ENCODE data around the gene BAG1. TPM values are rescaled to one million over a fixed set of nuclear protein-coding genes. Genes with fewer than 3 reads are reported as not detected.

Gene BAG1
- polyA plus RNA-seq, 4 donors, result 66.7 to 194 (median 132) TPM

DNA sequence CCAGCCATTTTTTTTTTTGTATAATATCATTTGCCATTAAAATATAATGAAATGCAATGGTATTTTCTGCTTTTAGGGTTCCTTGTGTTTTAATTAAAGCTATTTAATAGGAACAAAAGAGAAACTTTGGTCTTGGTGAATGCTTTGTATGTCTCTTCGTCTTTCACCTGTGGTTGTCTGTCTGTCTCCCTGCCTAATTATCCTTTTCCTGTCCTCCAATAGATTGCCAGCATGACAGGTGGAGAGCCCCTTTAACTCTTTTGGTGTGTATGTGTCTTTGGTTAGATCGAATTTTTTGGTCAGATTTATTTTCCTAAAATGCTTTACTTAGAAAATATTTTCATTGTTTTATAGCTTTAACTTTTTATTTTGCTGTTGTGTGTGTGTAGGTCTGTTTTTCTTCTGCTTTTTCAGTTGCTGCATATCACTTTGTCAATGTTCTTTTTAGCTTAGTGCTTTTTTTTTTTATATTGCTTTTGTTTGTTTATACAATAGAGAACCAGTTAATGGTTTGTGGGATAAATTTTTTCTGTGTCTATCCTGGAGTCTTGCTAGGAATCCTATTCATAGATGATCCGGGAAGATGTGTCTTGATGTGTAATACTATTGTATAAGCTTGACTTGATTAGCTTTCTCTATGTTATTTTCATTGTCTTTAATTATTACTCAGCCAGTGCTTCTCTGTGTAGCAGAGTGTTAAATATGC lies 8.9 kb upstream of the BAG1 start:
- no peak for FAIRE-seq
- WGBS, 3 donors, result 72 to 79% (median 75%) methylated on average over 3 of the region's 3 CpGs

GRCh38 chr9:33272061-33272460 lies 7.6 kb upstream of the BAG1 start:
- no peak overlapping the region for H3K4me3 ChIP-seq (ENCODE audit: low read depth in 1 of 3, low read length in 3 of 3)
- H3K9me3 ChIP-seq (ENCODE audit: control insufficient read depth in 2 of 2, insufficient read depth in 1 of 2, low read depth in 1 of 2, low read length in 1 of 2), result no peaks in the 10 kb centered on the region
- 6 to 76% (median 56%) methylated on average over 1 of the region's 1 CpG for WGBS, 3 donors
- peak; percentile 68 to 94 for DNase-seq
- H3K36me3 ChIP-seq (ENCODE audit: control insufficient read depth in 3 of 3, insufficient read depth in 2 of 3, low read depth in 1 of 3, low read length in 3 of 3), result peaks cover 9 to 37% (median 19%) of the 10 kb centered on the region in 3 donors
- FAIRE-seq, result no peak
- peak overlapping the region; percentile 34 to 64 (median 53) for H3K27ac ChIP-seq (ENCODE audit: low read depth in 1 of 3, low read length in 2 of 3)
- no peaks in the 10 kb centered on the region for H3K27me3 ChIP-seq (ENCODE audit: control insufficient read depth in 3 of 3, insufficient read depth in 3 of 3, low read length in 3 of 3)
- peaks cover 0 to 6% (median 0%) of the 10 kb centered on the region in 3 donors for H3K4me1 ChIP-seq (ENCODE audit: control insufficient read depth in 3 of 3, insufficient read depth in 2 of 3, low read depth in 1 of 3, low read length in 2 of 3)

More for the DNA sequence above, 8.9 kb upstream of the BAG1 start:
- H3K27me3 ChIP-seq (ENCODE audit: control insufficient read depth in 3 of 3, insufficient read depth in 3 of 3, low read length in 3 of 3), result no peaks in the 10 kb centered on the region
- H3K36me3 ChIP-seq (ENCODE audit: control insufficient read depth in 3 of 3, insufficient read depth in 2 of 3, low read depth in 1 of 3, low read length in 3 of 3), result peaks cover 14 to 39% (median 30%) of the 10 kb centered on the region in 3 donors
- peaks cover 0 to 6% (median 0%) of the 10 kb centered on the region in 3 donors for H3K4me1 ChIP-seq (ENCODE audit: control insufficient read depth in 3 of 3, insufficient read depth in 2 of 3, low read depth in 1 of 3, low read length in 2 of 3)
- no peak for DNase-seq
- no peak overlapping the region for H3K27ac ChIP-seq (ENCODE audit: low read depth in 1 of 3, low read length in 2 of 3)
- no peak overlapping the region for H3K4me3 ChIP-seq (ENCODE audit: low read depth in 1 of 3, low read length in 3 of 3)
- H3K9me3 ChIP-seq (ENCODE audit: control insufficient read depth in 2 of 2, insufficient read depth in 1 of 2, low read depth in 1 of 2, low read length in 1 of 2), result no peaks in the 10 kb centered on the region

DNA sequence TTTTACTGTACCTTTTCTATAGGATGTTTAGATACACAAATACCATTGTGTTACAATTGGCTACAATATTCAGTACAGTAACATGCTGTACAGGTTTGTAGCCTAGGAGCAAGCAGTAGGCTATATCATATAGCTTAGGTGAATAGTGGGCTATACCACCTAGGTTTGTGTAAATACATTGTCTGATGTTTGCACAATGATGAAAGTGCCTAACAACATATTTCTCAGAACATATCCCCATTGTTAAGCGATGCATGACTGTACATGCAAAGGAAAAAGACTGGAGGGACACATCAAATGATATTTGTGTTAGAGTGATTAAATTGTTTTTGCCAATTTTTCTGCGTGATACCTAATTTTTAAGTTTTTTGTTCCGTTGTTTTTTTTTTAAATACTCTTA lies 5.6 kb upstream of the BAG1 start:
- 94 to 98% (median 96%) methylated on average over 3 of the region's 3 CpGs for WGBS, 3 donors
- H3K27me3 ChIP-seq (ENCODE audit: control insufficient read depth in 3 of 3, insufficient read depth in 3 of 3, low read length in 3 of 3), result no peaks in the 10 kb centered on the region
- H3K4me3 ChIP-seq (ENCODE audit: low read depth in 1 of 3, low read length in 3 of 3), result no peak overlapping the region
- DNase-seq (no peak), FAIRE-seq (no peak)
- no peaks in the 10 kb centered on the region for H3K9me3 ChIP-seq (ENCODE audit: control insufficient read depth in 2 of 2, insufficient read depth in 1 of 2, low read depth in 1 of 2, low read length in 1 of 2)
- H3K4me1 ChIP-seq (ENCODE audit: control insufficient read depth in 3 of 3, insufficient read depth in 2 of 3, low read depth in 1 of 3, low read length in 2 of 3), result peaks cover 0 to 16% (median 3%) of the 10 kb centered on the region in 3 donors
- peaks cover 7 to 32% (median 12%) of the 10 kb centered on the region in 3 donors for H3K36me3 ChIP-seq (ENCODE audit: control insufficient read depth in 3 of 3, insufficient read depth in 2 of 3, low read depth in 1 of 3, low read length in 3 of 3)
- H3K27ac ChIP-seq (ENCODE audit: low read depth in 1 of 3, low read length in 2 of 3), result no peak overlapping the region

DNA sequence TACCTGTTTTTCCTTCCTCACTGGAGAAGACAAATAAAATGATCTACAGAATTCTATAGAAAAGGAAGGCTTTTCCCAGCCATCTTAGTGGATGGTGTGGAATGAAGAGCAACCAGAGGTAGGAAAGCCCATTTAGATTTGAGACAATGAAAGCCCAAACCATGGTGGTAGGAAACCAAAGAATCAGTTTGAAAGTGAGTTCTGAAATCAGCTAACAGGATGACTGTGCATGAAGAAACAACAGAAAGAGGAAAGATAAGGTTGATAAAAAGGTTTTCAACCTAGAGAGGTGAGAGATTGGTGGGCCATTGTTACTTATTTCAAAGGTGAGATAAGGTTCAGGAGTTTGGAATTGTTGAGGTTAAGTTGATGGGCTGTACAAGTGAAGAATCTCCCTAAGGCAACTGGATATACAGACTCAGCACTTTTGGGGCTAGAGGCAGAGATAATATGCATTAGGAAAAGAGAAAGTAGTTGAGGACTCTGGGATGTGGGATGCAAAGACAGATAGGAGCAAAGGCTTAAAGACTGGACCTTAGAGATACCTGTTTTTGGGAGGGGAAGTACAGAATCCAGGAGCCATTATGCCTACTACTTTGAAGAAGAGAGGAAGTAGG lies 2.8 kb upstream of the BAG1 start:
- Histone ChIP-seq H3K9me3 (ENCODE audit: control insufficient read depth in 2 of 2, insufficient read depth in 1 of 2, low read depth in 1 of 2, low read length in 1 of 2) (no peaks in the 10 kb centered on the region), H3K27ac (ENCODE audit: low read depth in 1 of 3, low read length in 2 of 3) (no peak overlapping the region), H3K4me3 (ENCODE audit: low read depth in 1 of 3, low read length in 3 of 3) (no peak overlapping the region), H3K27me3 (ENCODE audit: control insufficient read depth in 3 of 3, insufficient read depth in 3 of 3, low read length in 3 of 3) (no peaks in the 10 kb centered on the region), H3K36me3 (ENCODE audit: control insufficient read depth in 3 of 3, insufficient read depth in 2 of 3, low read depth in 1 of 3, low read length in 3 of 3) (peaks cover 4 to 25% (median 4%) of the 10 kb centered on the region in 3 donors), H3K4me1 (ENCODE audit: control insufficient read depth in 3 of 3, insufficient read depth in 2 of 3, low read depth in 1 of 3, low read length in 2 of 3) (peaks cover 3 to 14% (median 5%) of the 10 kb centered on the region in 3 donors)
- FAIRE-seq, result no peak
- DNase-seq, result no peak

- 14 to 21% (median 21%) methylated on average over 13 of the region's 13 CpGs for WGBS, 3 donors
- H3K27ac ChIP-seq (ENCODE audit: low read depth in 1 of 3, low read length in 2 of 3), result peak overlapping the region; percentile 81 to 90 (median 90)
- H3K36me3 ChIP-seq (ENCODE audit: control insufficient read depth in 3 of 3, insufficient read depth in 2 of 3, low read depth in 1 of 3, low read length in 3 of 3), result peaks cover 6 to 29% (median 12%) of the 10 kb centered on the region in 3 donors
- H3K9me3 ChIP-seq (ENCODE audit: control insufficient read depth in 2 of 2, insufficient read depth in 1 of 2, low read depth in 1 of 2, low read length in 1 of 2), result no peaks in the 10 kb centered on the region
- no peaks in the 10 kb centered on the region for H3K27me3 ChIP-seq (ENCODE audit: control insufficient read depth in 3 of 3, insufficient read depth in 3 of 3, low read length in 3 of 3)
- FAIRE-seq (no peak), DNase-seq (peak in 1 of 2 donors; percentile 18)
- H3K4me1 ChIP-seq (ENCODE audit: control insufficient read depth in 3 of 3, insufficient read depth in 2 of 3, low read depth in 1 of 3, low read length in 2 of 3), result peaks cover 3 to 11% (median 5%) of the 10 kb centered on the region in 3 donors
- H3K4me3 ChIP-seq (ENCODE audit: low read depth in 1 of 3, low read length in 3 of 3), result peak overlapping the region; percentile 45 to 84 (median 66)
These were observed 830 bp upstream of the BAG1 start for GRCh38 chr9:33265211-33265865.

- no peak for FAIRE-seq
- 0 to 1% (median 0%) methylated on average over 37 of the region's 37 CpGs for WGBS, 3 donors
- peaks cover 14 to 31% (median 15%) of the 10 kb centered on the region in 3 donors for H3K36me3 ChIP-seq (ENCODE audit: control insufficient read depth in 3 of 3, insufficient read depth in 2 of 3, low read depth in 1 of 3, low read length in 3 of 3)
- peak overlapping the region; percentile 71 to 88 (median 86) for H3K27ac ChIP-seq (ENCODE audit: low read depth in 1 of 3, low read length in 2 of 3)
- H3K27me3 ChIP-seq (ENCODE audit: control insufficient read depth in 3 of 3, insufficient read depth in 3 of 3, low read length in 3 of 3), result no peaks in the 10 kb centered on the region
- peaks cover 3 to 11% (median 5%) of the 10 kb centered on the region in 3 donors for H3K4me1 ChIP-seq (ENCODE audit: control insufficient read depth in 3 of 3, insufficient read depth in 2 of 3, low read depth in 1 of 3, low read length in 2 of 3)
- peak overlapping the region; percentile 81 to 97 (median 81) for H3K4me3 ChIP-seq (ENCODE audit: low read depth in 1 of 3, low read length in 3 of 3)
- H3K9me3 ChIP-seq (ENCODE audit: control insufficient read depth in 2 of 2, insufficient read depth in 1 of 2, low read depth in 1 of 2, low read length in 1 of 2), result no peaks in the 10 kb centered on the region
- peak in 1 of 2 donors; percentile 52 for DNase-seq
These were observed 470 bp downstream of the BAG1 start for GRCh38 chr9:33264003-33264472.

DNA sequence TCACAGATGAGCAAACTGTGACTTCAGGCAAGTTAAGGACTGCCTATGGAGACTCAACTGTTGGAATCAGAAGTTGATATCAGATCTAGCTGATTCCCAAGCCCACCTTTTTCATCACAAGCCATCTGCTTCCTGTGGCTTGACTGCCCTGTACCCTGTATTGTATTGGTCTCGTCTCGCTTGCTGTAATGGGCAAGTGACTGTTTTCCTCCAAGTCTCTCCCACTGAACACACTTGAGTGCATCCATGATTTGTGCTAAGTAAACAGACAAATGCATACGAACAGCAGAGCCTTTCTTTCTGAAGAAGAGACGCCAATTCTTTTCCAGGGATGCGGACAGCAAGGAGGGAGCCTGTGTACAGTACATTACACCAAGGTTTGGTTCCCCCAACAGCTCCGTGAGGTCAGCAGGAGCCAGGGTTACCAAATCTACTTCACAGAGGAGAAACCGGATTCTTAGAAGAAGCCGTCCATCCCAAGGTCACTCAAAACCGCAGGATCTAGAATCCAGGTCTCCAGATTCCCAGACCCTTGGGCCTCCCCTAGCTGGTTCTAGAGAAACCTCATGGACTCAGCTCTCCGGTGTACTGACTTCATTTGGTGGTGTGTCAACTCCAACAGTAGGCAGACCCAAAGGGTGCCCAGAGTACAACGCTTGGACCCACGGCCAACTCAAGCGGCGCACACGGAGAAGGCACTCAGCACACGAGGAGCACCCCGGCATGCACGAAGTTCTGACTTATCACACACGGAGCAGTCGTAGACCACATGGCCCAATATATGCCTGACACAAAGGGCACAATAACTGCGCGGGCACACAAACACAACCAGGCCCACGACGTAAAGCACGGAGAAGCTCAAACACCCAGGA lies 1.1 kb downstream of the BAG1 start:
- Histone ChIP-seq H3K27me3 (ENCODE audit: control insufficient read depth in 3 of 3, insufficient read depth in 3 of 3, low read length in 3 of 3) (no peaks in the 10 kb centered on the region), H3K27ac (ENCODE audit: low read depth in 1 of 3, low read length in 2 of 3) (peak overlapping the region in 2 of 3 donors; percentile 71 to 88), H3K36me3 (ENCODE audit: control insufficient read depth in 3 of 3, insufficient read depth in 2 of 3, low read depth in 1 of 3, low read length in 3 of 3) (peaks cover 15 to 32% (median 16%) of the 10 kb centered on the region in 3 donors), H3K4me1 (ENCODE audit: control insufficient read depth in 3 of 3, insufficient read depth in 2 of 3, low read depth in 1 of 3, low read length in 2 of 3) (peaks cover 3 to 11% (median 5%) of the 10 kb centered on the region in 3 donors), H3K4me3 (ENCODE audit: low read depth in 1 of 3, low read length in 3 of 3) (peak overlapping the region; percentile 81 to 97 (median 81)), H3K9me3 (ENCODE audit: control insufficient read depth in 2 of 2, insufficient read depth in 1 of 2, low read depth in 1 of 2, low read length in 1 of 2) (no peaks in the 10 kb centered on the region)
- FAIRE-seq (no peak), DNase-seq (peak; percentile 51 to 67)
- WGBS, 3 donors, result 3 to 4% (median 4%) methylated on average over 24 to 25 of the region's 25 CpGs
